GM19395 (cell line): ENCODE data around the gene CCL22.

Experiments used
- ATAC-seq: cut with Tn5 transposase; IDR thresholded peaks from one replicate; pipeline ENCODE4 v1.9.1; 2021; ENCODE audit warnings: mild to moderate bottlenecking, moderate library complexity; ENCODE audit not compliant: unreplicated experiment

CCL22 gene

DNA sequence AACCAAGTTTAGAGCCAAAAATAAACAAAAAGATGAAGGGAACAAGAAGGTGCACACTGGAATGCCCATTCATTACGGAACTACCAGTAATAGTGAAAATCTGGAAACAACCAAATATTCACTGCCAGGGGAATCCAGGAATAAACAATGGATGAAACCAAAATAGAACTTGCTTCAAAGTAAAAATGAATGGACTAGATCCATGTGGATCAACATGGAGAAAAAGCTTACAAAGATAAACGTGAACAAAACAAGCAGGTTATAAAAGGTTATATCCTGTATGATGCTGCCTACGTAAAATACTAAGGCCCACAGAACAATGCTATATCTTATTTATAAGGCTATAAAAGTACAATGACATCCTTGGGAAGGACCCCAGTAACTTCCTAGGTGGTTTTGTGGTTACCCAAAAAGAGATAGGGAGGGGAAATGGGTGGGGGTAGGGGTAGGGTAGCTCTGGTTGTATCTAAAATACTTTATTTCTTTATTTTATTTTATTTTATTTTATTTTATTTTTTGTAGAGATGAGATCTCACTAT is 12.8 kb upstream of the CCL22 start:
- ATAC-seq, result no peak

DNA sequence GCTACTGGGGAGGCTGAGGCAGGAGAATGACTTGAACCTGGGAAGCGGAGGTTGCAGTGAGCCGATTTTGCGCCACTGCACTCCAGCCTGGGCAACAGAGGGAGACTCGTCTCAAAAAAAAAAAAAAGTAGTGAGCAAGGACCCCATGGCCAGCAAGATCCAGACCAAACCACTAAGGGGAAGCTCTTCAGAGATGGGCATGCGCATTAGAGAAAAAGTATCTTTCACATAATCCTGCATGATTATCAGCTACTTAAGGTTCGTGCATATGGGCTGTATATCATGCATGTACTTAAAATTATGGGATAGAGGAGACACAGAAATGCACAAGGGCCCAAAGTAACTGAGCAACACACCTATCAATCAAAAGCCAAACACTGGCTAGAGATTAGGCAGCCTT is 10.7 kb upstream of the CCL22 start:
- no peak for ATAC-seq

DNA sequence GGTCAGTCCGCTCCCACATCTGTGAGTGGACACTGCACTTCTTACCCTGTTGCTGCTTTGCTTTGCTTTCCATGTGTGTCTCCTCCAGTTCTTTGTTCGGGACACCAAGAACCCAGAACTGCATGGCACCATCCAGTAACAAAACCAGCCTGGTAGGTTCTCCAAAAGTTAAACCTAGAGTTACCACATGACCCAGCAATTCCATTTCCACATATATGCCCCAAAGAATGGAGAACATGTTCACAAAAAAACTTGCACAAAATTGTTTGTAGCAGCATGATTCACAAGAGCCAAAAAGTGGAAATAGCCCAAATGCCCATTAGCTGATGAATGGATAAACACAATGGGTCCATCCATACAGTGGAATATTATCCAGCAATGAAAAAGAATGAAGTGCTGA is 10.3 kb upstream of the CCL22 start:
- no peak for ATAC-seq

DNA sequence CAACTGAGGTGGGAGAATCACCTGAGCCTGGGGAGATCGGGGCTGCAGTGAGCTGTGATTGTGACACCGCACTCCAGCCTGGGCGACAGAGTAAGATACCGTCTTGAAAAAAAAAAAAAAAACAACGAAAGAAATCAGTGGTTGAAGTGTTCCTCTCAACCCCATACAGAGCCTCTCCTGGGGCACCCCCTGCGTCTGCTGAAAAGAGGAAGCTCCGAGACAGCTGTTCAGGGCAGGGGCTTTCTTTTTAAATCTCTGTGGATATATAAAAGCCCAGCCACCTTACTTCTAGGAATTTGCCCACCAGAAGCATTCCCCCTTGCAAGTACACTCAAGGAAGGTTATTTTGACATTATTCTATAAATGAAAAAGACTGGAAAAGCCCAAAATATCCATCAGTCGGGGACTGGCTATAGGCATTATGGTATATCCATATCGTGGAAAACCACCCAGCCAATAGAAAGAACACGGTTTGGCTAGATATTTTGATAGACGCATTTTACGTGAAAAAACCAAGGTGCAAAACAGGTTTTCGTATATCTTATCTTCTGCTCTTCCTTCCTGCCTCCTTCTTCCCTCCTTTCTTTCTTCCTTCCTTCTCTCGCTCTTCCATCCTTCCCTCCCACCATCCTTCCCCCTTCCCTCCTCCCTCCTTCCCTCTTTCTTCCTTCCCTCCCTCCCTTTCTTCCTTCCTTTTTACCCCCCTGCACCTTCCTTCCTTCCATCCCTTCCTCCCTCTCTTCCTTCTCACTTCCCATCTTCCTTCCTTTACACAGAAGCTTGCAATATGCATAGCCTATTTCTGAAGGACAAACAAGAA is 9.2 kb upstream of the CCL22 start:
- ATAC-seq, result peak; percentile 86

DNA sequence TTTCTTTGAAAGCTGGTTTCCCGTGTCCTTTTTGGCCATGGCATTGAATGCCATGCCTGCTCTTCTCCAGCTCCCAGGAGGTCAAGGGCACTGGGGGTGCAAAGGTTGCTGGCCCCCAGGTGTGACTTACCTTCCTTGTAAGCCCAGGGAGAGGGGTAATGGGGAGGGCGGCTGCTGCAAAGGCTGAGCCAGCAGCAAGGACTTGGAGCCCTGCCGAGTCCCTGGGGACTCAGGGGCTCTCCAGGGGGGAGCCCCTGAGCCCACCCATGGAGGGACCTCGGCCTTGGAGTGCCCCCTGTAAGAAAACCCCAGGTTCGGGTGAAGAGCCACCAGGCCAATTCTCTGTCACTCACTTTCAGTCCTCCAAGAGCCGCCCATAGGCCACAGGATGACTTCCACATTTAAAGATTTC is 5.9 kb upstream of the CCL22 start:
- ATAC-seq, result no peak

DNA sequence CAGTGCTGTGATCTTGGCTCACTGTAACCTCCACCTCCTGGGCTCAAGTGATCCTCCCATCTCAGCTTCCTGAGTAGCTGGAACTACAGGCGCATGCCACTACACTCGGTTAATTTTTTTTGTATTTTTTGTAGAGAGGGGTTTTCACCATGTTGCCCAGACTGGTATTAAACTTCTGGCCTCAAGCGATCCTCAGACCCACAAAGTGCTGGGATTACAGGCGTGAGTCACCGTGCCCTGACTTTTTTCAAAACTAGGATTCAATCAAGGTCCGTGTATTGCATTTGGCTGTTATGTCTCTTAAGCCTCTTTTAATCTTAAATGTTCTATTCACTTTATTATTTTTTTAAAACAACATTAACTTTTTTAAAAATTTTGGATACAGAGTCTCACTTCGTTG is 4.3 kb upstream of the CCL22 start:
- ATAC-seq, result no peak

DNA sequence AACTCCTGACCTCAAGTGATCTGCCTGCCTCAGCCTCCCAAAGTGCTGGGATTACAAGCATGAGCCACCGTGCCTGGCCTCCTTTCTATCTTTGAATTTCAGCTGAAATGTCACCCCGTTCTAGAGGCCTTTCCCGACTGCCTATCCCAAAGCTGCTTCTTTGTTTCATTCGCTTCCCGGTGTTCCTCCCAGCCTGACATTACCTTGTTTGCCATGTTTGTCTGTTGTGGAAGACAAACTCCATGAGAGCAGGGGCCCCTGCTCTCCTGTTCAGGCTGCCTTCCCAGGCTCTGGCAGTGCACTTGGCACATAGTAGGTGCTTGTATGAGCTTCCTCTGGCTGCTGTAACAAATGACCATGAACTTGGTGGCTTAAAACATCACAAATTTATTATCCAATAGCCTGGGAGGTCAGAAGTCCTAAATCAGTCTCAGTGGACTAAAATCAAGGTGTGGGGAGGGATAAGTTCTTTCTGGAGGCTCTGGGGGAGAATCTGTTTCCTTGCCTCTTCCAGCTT is 2.6 kb upstream of the CCL22 start:
- ATAC-seq, result no peak

DNA sequence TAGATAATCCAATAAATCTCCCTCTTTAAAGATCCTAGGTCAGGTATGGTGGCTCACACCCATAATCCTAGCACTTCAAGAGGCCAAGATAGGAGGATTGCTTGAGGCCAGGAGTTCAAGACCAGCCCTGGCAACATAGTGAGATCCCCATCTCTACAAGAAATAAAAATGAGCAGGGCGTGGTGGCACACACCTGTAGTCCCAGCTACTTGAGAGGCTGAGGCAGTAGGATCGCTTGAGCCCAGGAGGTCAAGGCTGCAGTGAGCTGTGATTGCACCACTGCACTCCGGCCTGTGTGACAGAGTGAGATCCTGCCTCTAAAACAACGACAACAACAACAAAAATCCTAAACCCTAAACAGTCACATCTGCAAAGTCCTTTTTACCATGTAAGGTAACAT is 2.0 kb upstream of the CCL22 start:
- ATAC-seq, result no peak

DNA sequence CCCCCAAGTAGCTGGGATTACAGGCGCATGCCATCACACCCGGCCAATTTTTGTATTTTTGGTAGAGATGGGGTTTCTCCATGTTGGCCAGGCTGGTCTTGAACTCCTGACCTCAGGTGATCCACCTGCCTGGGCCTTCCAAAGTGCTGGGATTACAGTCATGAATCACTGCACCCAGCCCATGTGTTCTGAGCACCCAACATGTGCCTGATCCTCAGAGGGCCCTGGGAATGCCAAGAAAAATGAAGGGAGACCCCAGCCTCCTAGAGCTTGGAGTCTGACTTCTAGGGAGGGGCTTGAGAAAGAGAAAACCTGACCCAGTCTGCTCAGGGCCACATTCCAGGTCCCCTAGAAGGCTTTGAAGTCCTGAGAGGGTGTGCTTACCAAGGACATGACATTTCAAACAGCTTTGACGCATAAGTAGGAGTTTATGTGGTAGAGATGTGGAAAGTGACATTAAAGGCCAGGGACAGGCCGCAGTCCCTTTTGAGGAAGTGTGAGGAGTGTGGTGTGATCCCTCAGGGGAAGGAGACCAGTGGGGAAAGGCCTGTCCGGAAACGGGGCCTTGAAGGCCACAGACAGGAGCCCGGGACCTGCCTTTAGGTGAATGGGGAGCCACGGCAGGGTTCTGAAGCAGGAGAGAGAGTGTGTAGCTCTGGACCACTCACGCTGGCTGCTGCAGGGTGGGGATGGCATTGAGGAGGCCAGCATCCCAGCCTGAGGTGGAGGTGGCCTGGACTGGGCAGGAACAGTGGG is 1.1 kb upstream of the CCL22 start:
- peak; percentile 32 for ATAC-seq

DNA sequence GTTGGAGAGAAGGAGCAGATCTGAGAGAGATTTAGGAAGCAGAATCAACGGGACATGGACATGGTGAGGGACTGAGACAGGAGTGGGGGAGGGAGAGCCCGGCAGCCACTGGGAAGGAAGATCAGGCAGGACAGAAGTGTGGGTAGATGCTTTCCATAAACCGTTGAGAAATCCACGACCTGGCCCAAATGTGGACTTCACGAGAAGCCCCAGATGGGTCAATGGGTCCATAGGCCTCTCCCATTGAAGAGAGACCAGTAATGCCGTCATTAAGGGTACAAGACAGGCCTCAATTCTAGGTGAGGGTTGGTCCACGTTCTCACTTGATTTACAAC is 530 bp upstream of the CCL22 start:
- ATAC-seq, result peak; percentile 4

DNA sequence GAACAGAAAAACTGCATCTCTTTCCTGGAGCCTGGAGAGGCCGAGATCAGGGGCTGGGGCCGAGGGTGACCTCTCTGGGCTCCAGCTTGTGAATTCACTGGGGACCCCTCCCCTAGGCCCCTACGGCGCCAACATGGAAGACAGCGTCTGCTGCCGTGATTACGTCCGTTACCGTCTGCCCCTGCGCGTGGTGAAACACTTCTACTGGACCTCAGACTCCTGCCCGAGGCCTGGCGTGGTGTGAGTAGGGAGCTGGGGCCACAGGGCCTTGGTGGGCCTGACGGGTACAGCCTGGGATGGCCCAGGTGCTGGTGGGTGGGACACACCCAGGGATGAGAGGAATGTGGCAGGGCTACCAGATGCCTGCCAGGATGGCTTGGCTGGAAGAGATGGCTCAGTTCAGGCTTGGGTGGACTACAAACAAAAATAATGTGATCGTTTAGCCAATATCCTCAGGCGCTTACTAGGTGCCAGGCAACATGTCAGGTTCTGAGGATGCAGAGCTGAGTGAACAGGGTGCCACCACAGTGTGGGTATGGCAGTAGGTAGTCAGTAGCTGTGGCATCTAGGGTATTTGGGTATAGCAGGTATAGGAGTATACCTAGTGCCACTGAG is 1.8 kb downstream of the CCL22 start:
- ATAC-seq, result no peak

DNA sequence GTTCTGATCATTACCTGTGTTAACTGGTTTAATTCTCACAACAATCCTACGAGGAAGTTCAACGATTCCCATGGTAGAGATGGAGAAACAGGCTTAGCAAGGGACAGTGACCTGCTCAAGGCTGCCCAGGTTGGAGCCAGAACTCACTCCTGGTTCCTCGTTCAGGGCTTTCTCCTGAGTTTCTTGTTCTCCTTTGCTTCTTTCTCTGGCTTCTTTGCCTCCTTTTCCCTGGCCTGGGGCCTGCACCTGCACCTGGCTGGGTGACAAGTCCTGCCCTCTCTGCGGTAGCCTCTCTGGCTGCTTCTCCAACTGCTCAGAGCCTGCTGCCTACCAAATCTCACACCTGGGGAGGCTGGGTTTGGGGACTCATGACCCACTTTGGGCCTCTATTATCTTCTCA is 2.8 kb downstream of the CCL22 start:
- no peak for ATAC-seq

DNA sequence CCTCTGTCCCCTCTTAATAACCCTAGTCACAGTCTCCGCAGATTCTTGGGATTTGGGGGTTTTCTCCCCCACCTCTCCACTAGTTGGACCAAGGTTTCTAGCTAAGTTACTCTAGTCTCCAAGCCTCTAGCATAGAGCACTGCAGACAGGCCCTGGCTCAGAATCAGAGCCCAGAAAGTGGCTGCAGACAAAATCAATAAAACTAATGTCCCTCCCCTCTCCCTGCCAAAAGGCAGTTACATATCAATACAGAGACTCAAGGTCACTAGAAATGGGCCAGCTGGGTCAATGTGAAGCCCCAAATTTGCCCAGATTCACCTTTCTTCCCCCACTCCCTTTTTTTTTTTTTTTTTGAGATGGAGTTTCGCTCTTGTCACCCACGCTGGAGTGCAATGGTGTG is 5.6 kb downstream of the CCL22 start:
- no peak for ATAC-seq

DNA sequence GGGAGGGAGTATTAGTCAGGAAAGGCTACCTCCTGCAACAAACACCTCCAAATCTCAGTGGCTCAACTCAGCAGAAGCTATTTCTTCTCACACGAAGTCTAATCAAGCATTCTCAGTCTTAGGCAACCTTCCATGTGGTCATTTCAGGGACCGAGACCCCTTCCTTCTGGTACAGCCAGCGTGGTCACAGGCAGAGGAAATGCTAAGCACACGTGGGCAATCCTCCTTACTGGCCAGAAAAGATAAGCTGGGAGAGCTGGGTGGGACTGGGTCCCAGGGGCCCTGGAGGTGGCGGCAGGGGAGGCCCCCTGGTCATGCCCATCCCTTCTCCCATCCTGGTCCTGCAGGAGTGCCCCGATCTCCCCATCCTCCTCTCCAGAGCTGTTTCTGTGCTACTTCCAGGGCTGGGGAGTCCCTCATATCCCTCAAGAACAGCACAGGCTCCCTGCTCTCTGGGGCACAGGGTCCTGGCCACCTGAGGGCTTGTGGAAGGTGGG is 8.0 kb downstream of the CCL22 start:
- no peak for ATAC-seq

DNA sequence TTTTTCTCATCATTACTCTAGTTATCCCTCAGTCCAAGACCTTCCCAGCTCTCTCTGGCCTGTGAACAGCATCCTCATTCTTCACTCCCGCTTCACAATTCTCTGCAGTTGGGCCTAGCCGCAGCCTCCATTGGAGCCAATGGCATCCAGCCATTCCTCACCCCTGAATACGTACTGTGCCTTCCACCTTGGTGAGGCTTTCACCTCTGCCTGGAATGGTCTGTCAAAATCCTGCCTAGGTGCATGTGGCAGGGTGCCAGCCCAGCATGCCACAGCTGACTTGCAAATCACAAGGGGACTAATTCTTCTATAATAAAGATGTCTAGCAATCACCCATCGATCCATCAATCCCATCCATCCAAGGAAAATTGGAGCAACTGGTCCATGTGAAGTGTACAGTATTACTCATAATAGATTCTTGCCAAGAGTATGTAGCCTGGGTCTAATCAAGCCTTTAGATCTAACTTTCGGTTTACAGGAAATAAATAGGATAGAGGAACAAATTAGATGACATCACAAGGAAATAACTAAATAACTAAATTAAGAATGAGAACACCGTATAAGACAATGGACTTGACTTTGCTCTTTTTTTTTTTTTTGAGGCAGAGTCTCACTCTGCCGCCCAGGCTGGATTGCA is 8.7 kb downstream of the CCL22 start:
- no peak for ATAC-seq

DNA sequence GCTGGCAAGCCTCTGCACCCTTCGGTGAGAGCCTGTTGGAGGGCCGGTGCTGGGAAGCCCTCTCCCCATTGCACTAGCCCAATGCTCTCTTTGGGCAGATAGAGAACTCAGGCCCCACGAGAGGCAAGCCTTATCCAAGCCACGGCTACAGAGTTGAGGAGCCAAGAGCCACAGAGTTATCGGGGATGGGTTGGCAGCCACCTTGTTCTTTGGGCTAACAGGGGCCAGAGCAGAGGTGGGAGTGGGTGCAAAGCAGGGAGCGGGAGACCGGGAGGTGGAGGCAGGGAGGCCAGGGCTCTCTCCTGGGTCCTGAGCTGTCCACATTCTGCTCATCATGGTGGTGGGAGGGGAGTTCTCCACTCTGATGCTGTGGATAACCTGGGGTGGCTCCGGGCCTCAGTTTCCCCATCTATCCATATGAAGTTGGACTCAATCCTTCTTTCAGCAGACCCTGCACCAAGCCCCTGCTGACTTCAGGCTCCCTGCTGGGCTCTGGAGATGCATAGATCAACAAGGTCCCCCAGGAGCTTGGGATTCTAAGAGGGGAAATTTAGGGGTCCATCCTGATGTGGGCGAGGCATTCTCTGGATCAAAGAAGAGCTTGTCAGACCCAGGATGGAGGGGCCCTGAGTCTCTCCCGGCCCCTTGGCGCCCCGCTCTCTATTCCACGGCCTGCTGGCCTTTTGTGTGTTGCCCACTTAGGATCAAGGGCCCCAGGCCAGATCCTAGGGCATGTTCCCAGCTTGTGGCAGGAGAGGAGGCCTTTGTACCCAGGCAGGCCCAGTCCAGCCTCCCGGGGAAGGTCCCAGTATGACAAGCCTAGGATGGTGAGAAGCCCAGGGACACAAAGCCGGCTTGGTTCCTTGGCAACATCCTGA is 13.2 kb downstream of the CCL22 start:
- no peak for ATAC-seq

DNA sequence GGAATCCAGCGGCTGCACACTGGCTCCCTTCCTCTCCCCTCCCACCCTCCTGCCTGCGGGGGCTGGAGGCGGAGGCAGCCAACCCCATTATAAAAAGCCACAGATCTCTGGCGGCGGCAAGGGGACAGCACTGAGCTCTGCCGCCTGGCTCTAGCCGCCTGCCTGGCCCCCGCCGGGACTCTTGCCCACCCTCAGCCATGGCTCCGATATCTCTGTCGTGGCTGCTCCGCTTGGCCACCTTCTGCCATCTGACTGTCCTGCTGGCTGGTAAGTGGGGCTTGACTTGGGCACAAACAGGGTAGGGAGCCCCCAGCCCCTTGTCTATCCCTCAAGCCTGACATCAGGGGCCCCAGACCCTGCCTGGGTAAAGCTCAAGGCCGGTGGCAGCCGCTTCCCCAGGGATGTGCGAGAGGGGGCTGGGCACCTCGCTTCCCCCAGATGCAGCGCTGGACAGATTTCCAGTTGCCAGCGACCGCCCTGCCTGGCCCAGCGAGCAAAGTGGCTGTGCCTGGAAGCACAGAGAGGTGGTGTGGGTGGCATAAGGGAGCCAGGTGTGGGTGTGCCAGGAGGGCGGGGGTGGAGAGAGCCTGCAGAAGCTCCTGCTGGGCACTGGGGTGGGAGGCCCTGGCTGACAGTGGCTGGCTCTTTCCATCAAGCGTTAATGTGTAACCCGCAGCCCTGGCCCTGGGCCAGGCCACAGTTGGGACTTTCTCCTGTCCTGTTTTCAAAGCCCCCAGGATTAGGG is 14.0 kb downstream of the CCL22 start, which contains the start of gene CX3CL1:
TSS of gene CX3CL1 (plus strand) at position 119 of the 745 bp plus-strand sequence. CDS start at position 198, 79 bp downstream.
- ATAC-seq, result no peak

DNA sequence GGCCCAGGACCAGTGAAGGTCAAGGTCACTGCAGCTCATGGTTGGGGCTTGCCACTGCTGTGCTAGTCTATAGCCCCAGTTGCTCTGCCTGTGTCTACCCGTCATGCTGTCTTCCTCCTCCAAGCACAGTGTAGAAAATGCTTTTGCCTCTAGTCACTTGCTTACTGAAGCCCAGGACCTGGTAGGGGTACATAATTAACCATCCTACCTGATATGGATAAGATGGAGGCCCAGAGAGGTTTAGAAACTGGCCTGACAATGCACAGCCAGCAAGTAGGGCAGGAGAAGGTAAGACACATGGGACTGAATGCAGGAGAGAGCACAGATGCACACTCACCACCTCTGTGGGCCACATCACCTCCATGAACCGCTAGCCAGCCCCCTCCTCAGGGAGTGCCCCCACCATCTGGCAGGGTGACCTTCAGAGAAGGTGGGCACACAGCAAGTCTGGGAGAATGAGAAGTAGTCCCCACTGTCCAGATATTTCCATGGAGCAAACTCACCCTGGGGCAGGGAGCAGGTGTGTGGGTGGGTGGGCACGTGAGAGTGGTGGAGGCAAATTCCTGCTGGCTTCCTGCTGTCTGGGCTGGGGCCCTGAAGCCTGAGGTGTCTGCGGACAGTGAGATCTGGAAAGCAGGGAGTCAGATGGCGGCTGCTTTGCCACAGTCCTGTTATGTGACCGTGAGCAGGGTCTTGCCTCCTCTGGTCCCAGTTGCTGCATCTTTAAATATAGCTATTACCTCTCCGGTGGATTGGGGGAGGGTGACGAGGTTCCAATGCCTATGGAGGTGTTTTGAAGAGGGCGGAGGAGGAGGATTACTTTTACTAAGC is 14.7 kb downstream of the CCL22 start:
- ATAC-seq, result no peak
